ENCODE measurements around the gene SLC25A10. TPM values are rescaled to one million over a fixed set of nuclear protein-coding genes. Genes with fewer than 3 reads are reported as not detected.

Gene SLC25A10
- total and polyA plus RNA-seq, 10 of the 15 experiments (the other 5 are each of a cell fraction or from before 2014, with no cell fraction given): 0.11 to 72.7 (median 22.3) TPM

DNA sequence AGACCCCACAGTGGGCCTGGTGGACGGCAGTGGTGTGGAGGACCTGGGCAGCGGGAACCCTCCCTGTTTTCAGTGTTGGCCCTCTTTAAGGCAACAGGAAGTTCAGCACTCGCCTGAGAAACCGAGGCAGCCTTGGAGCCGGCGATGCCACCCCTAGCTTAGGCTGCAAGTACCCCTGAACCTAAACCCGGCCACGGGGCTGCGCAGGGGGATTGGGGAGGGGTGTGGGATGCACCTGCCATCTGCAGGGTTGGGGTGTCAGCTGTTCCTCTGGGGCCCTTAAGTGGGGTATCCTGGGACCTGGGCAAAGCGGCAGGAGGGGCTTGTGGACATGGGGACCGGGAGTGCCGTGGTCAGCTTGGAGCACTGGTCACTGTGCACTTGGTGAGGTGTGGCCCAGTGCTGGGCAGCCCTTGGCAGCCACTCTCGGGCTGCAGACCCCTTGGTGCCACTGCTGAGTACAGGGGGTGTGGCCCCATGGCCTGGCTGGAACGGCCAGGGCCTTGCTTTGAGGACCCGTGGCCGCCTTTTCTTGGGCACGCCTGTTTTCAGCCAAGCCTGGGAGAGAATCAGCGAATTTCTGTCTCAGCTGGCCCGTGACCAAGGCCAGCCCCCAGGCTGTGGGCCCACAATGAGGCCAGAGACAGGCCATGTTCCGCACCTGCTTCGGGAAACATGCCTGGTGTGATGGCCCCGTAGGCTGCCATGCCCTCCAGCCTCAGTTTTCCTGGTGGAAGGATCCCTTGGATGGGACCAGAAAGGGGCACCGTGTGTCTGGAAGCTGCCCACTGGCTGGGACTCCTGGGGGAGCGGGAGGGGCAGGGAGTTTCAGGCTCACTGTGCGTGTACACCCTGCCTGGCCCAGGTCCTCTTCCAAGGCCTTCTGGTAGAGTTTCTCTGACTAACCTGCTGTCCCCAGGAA, 4.1 kb upstream of the SLC25A10 start:
- Histone ChIP-seq H3K36me3 (ENCODE audit: control insufficient read depth in 2 of 2, insufficient read depth in 2 of 2, low read length in 1 of 2) (peaks cover 9 to 23% of the 10 kb centered on the region in 2 experiments), H2AFZ (ENCODE audit: control insufficient read depth, low read depth, low read length) (no peak overlapping the region), H3K27ac (ENCODE audit: control insufficient read depth, insufficient read depth) (no peak overlapping the region), H3K27me3 (replicated peaks in 1 of 2; ENCODE audit: control insufficient read depth in 2 of 2, insufficient read depth in 2 of 2, low read length in 1 of 2) (no peaks in the 10 kb centered on the region), H3K4me1 (ENCODE audit: control insufficient read depth, insufficient read depth, low read length) (peaks cover 14% of the 10 kb centered on the region), H3K9me3 (replicated peaks; ENCODE audit: control insufficient read depth, insufficient read depth, low read length) (no peaks in the 10 kb centered on the region), H3K4me2 (ENCODE audit: control insufficient read depth, insufficient read depth) (no peak overlapping the region), H3K4me3 (no peak overlapping the region), H3K9ac (ENCODE audit: control insufficient read depth, insufficient read depth, low read length) (no peak overlapping the region), H4K20me1 (ENCODE audit: control insufficient read depth, insufficient read depth) (no peaks in the 10 kb centered on the region), H3K79me2 (ENCODE audit: control insufficient read depth, insufficient read depth, low read length) (peaks cover 35% of the 10 kb centered on the region)
- no peak for ATAC-seq
- no TSS peak for BruUV-seq (replicated peaks)
- DNase-seq (ENCODE audit: low read depth, low spot score): no peak
- WGBS (ENCODE audit: insufficient coverage, insufficient replicate concordance, low lambda C conversion rate, missing lambda C conversion rate): 79% methylated on average over 25 of the region's 25 CpGs
- CTCF ChIA-PET: no interaction called here
- intact Hi-C loops (cut with micrococcal nuclease; ENCODE audit: unreplicated experiment): no loop called here
- POLR2A ChIA-PET: interaction anchor here (0.6 kb wide), 3 partner anchors 49 to 245 kb away, joined by 3 to 6 read pairs (median 4); no protein-coding TSS in a partner anchor
- SMC1A ChIA-PET (ENCODE audit: uncharacterized antibody, unreplicated experiment): no interaction called here
- TF ChIP-seq POLR2A (IDR thresholded peaks at IDR 0.05; ENCODE audit: low read depth, low read length): peak; percentile 48
- no peak for TF ChIP-seq ZBED1 (IDR thresholded peaks at IDR 0.05; ENCODE audit: borderline replicate concordance)
- TF ChIP-seq SMAD5 (IDR thresholded peaks at IDR 0.05; ENCODE audit: low read depth): peak; percentile 33; the same call in 1 of the 2 replicates
- no peak for FAIRE-seq
- RAD21 ChIA-PET (ENCODE audit: unreplicated experiment): no interaction called here
- in situ Hi-C loops (cut with MboI): no loop called here

GRCh38 chr17:81708739-81709185, 3.3 kb upstream of the SLC25A10 start:
- Histone ChIP-seq H3K9me3 (replicated peaks; ENCODE audit: control insufficient read depth, insufficient read depth, low read length) (no peaks in the 10 kb centered on the region), H3K27me3 (replicated peaks in 1 of 2; ENCODE audit: control insufficient read depth in 2 of 2, insufficient read depth in 2 of 2, low read length in 1 of 2) (no peaks in the 10 kb centered on the region), H3K36me3 (ENCODE audit: control insufficient read depth in 2 of 2, insufficient read depth in 2 of 2, low read length in 1 of 2) (peaks cover 9 to 23% of the 10 kb centered on the region in 2 experiments), H3K4me3 (no peak overlapping the region), H2AFZ (ENCODE audit: control insufficient read depth, low read depth, low read length) (no peak overlapping the region), H3K27ac (ENCODE audit: control insufficient read depth, insufficient read depth) (no peak overlapping the region), H4K20me1 (ENCODE audit: control insufficient read depth, insufficient read depth) (no peaks in the 10 kb centered on the region), H3K4me2 (ENCODE audit: control insufficient read depth, insufficient read depth) (no peak overlapping the region), H3K79me2 (ENCODE audit: control insufficient read depth, insufficient read depth, low read length) (peaks cover 35% of the 10 kb centered on the region), H3K9ac (ENCODE audit: control insufficient read depth, insufficient read depth, low read length) (no peak overlapping the region), H3K4me1 (ENCODE audit: control insufficient read depth, insufficient read depth, low read length) (peaks cover 18% of the 10 kb centered on the region)
- RAD21 ChIA-PET (ENCODE audit: unreplicated experiment): no interaction called here
- in situ Hi-C loops (cut with MboI) (no loop called here), intact Hi-C loops (cut with micrococcal nuclease; ENCODE audit: unreplicated experiment) (no loop called here)
- 94% methylated on average over 17 of the region's 17 CpGs for WGBS (ENCODE audit: insufficient coverage, insufficient replicate concordance, low lambda C conversion rate, missing lambda C conversion rate)
- no TSS peak for BruUV-seq (replicated peaks)
- CTCF ChIA-PET: no interaction called here
- DNase-seq (ENCODE audit: low read depth, low spot score) (no peak), FAIRE-seq (no peak), ATAC-seq (no peak)
- SMC1A ChIA-PET (ENCODE audit: uncharacterized antibody, unreplicated experiment): no interaction called here
- POLR2A ChIA-PET: interaction anchor here (0.6 kb wide), 1 partner anchor 245 kb away, joined by 6 read pairs; no protein-coding TSS in a partner anchor
- TF ChIP-seq CTCF (IDR thresholded peaks at IDR 0.05 in 2 of 3, conservative IDR thresholded peaks at IDR 0.05 in 1 of 3; ENCODE audit: control insufficient read depth in 2 of 3, extremely low read depth in 1 of 3, insufficient read depth in 1 of 3, low read depth in 3 of 3, low read length in 3 of 3) (no peak), POLR2A (IDR thresholded peaks at IDR 0.05; ENCODE audit: low read depth, low read length) (0 out of 2 replicates have a peak, but pooled peaks have one; percentile 6)

Measured in GM12878 (cell line).